Measurements from ENCODE around the gene GABRA4. TPM values are rescaled to one million over a fixed set of nuclear protein-coding genes. Genes with fewer than 3 reads are reported as not detected.

Gene GABRA4
- total RNA-seq, 1 donor: not detected

DNA sequence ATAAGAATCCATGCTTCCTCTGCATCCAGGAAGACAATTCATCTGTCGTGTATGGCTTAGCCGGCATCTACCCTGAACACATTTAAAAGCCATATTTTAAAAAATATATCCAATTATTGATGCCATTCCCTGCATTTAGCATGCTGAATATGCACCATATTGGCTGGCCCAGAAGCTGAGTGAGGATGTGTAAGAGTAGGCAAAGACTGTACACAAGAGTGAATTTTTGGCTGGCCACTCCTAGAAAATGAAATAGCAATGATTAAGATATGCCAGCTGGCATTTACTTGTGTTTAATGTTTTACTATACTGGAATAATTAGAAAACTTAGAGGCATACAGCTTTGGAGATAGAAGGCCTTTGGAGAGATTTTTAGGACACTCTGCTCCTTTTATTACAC lies 25.8 kb downstream of the GABRA4 start:
- TF ChIP-seq, protein P1, sequence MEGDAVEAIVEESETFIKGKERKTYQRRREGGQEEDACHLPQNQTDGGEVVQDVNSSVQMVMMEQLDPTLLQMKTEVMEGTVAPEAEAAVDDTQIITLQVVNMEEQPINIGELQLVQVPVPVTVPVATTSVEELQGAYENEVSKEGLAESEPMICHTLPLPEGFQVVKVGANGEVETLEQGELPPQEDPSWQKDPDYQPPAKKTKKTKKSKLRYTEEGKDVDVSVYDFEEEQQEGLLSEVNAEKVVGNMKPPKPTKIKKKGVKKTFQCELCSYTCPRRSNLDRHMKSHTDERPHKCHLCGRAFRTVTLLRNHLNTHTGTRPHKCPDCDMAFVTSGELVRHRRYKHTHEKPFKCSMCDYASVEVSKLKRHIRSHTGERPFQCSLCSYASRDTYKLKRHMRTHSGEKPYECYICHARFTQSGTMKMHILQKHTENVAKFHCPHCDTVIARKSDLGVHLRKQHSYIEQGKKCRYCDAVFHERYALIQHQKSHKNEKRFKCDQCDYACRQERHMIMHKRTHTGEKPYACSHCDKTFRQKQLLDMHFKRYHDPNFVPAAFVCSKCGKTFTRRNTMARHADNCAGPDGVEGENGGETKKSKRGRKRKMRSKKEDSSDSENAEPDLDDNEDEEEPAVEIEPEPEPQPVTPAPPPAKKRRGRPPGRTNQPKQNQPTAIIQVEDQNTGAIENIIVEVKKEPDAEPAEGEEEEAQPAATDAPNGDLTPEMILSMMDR (IDR thresholded peaks at IDR 0.05; ENCODE audit: insufficient read depth, low read depth, low read length): no peak
- no peak overlapping the region for H3K4me3 ChIP-seq (ENCODE audit: low read depth, low read length)
- DNase-seq (ENCODE audit: low read depth): no peak

DNA sequence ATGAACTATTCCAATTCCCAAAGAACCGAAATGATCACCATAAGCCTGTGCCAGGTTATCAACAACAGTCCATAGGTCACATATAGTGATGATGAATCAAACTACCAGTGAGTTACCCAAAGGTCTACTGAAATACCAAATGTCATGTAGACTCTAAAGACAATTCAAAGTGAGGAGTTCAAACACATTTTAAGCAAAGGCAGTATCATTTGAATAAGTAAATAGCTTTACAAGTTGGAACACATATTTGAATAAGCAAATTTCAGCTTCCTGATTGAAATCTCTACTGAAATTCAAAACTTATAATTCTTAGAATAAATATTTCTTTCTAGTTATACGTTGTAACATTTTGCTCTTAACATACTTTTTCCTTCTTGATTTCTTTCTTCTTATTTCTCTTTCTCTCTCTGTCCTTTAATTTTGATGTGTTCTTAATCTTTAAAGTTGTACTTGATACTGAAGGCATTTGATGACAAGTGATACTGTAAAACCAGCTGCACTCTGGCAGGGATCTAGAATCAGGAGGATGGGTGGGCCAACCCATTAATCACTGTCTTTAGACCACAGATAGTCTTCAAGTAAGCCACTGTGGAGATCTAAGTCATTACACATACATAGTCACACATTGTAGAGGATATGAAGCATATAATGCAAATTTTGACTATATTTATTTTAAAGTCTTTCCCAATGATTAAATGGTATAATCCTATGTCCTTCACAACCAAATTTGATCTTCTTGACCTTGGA lies 34.5 kb downstream of the GABRA4 start:
- DNase-seq (ENCODE audit: low read depth): no peak
- TF ChIP-seq, protein P1 (IDR thresholded peaks at IDR 0.05; ENCODE audit: insufficient read depth, low read depth, low read length): no peak

DNA sequence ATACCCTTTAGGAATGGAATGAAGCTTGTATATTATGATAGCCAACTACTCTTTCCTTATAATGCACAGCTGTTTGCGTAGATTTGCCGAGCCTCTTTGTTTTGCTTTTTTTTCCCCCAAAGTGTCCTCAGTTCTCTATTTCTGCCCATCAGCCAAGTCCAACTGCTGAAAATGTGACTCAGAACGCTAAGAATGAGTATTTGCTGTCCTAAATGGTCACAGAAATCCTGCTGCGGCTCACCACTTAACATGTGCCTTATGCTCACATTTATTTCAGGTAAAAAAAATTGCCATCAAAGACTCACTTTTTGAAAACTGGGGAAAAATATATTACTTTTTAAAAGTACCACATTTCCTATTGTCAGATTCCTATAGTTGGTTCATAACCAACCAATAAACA lies 36.9 kb downstream of the GABRA4 start:
- DNase-seq (ENCODE audit: low read depth): no peak
- TF ChIP-seq, protein P1 (IDR thresholded peaks at IDR 0.05; ENCODE audit: insufficient read depth, low read depth, low read length): no peak
- no peak overlapping the region for H3K4me3 ChIP-seq (ENCODE audit: low read depth, low read length)

More for the DNA sequence above, 34.5 kb downstream of the GABRA4 start:
- H3K4me3 ChIP-seq (ENCODE audit: low read depth, low read length): no peak overlapping the region

DNA sequence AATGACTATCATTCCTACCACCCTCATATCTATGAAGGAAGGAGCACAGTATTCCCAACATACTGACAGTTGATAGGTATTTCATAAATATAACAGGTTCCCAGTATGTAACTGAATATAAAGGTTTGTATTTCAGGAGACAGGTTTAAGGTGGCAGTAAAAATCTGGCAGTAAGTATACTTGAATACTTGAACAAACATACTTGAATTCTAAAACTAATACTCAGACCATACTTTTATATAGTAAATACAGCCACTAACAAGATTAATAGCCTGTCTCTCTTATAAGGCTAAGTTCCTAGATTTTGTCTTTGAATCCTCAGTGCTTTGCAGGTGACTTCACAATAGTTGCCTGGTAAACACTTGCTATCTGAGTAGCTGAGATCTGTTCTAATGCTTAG lies 37.8 kb downstream of the GABRA4 start:
- H3K4me3 ChIP-seq (ENCODE audit: low read depth, low read length): no peak overlapping the region
- TF ChIP-seq, protein P1 (IDR thresholded peaks at IDR 0.05; ENCODE audit: insufficient read depth, low read depth, low read length): no peak
- DNase-seq (ENCODE audit: low read depth): no peak

DNA sequence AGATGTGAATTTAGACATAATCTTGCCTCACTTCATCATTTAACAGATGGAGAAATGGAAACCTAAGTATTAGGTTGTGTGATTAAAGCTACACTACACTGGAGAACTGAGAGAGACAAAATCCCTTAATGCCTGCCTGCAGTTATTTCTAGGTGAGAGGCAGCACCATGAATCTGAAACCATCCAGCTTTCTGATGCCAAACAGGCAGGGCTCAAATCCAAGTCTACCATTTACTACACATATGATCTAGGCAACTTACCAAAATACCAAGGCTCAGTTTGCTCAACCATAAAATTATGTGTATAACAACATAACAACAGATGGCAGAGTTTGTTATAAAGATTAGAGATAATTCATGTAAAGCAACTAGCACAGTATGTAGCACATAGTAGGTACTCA lies 38.7 kb downstream of the GABRA4 start:
- TF ChIP-seq, protein P1 (IDR thresholded peaks at IDR 0.05; ENCODE audit: insufficient read depth, low read depth, low read length): no peak
- no peak for DNase-seq (ENCODE audit: low read depth)
- H3K4me3 ChIP-seq (ENCODE audit: low read depth, low read length): no peak overlapping the region

DNA sequence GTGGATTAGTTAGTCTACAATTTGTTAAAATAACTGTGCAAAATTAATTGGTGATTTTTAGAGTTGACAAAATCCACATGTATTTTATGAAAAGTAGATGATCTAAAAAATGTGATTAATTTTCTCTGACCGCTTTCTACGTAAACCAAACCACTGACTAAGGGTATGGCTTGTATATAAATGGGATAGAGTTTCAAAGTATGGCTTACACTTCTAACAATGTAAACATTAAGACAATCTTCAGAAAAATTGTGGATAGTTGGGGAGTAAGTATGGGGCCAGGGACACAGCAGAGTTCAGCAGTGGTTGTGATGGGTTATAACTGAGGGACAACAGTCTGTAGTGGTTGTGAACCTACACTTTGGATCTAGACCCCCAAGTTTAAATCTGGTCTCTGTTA lies 39.8 kb downstream of the GABRA4 start:
- TF ChIP-seq, protein P1 (IDR thresholded peaks at IDR 0.05; ENCODE audit: insufficient read depth, low read depth, low read length): no peak
- no peak overlapping the region for H3K4me3 ChIP-seq (ENCODE audit: low read depth, low read length)
- no peak for DNase-seq (ENCODE audit: low read depth)

DNA sequence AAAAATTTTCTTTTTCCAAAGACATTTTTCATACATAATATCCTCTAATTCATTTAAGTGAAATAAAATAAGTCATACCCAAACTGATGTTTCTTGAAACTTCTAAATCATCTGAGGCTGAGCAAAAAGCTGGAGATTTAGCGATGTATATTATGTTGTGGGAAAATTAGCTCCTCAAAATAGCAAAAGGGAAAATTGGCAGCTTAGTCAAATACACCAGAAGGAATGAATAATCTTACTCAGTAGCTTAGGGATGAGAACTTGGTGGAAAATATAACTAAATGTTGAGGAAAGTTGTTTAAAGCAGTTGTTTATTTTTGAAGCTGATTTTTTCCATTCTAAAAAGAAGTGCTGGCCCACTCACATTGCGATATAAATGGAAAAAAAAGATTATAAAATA lies 40.9 kb downstream of the GABRA4 start:
- DNase-seq (ENCODE audit: low read depth): no peak
- H3K4me3 ChIP-seq (ENCODE audit: low read depth, low read length): no peak overlapping the region
- TF ChIP-seq, protein P1 (IDR thresholded peaks at IDR 0.05; ENCODE audit: insufficient read depth, low read depth, low read length): no peak

Measured in fibroblast of villous mesenchyme (primary cell).